Smooth muscle cell (in vitro differentiated cells): Measurements from ENCODE around the gene TBC1D10B. TPM values are rescaled to one million over a fixed set of nuclear protein-coding genes. Genes with fewer than 3 reads are reported as not detected.

Source experiments
- DNase-seq: peaks from one replicate; lab custom pipeline; 2025; ENCODE audit not compliant: unreplicated experiment; lab: John Stamatoyannopoulos, UW
- H2AFZ ChIP-seq: fragments of 200-600 bp; sonication (generic); 2 replicates; pipeline ENCODE4 v1.6.0; 2016; ENCODE audit warnings: antibody characterized with exemption, low read depth, mild to moderate bottlenecking
- H3F3A ChIP-seq: fragments of 200-600 bp; sonication (generic); 2 replicates; pipeline ENCODE4 v1.6.0; 2017; ENCODE audit warnings: antibody characterized with exemption, low read depth
- H3K27ac ChIP-seq: fragments of 200-600 bp; sonication (generic); 2 replicates; pipeline ENCODE4 v1.5.1; 2016; ENCODE audit warnings: low read depth, mild to moderate bottlenecking
- H3K27me3 ChIP-seq: fragments of 200-600 bp; sonication (generic); 2 replicates; pipeline ENCODE4 v1.6.1; 2016; ENCODE audit warnings: low read depth, mild to moderate bottlenecking
- H3K36me3 ChIP-seq: fragments of 200-600 bp; sonication (generic); 2 replicates; pipeline ENCODE4 v1.5.1; 2016; ENCODE audit warnings: low read depth
- H3K4me1 ChIP-seq: fragments of 200-600 bp; sonication (generic); 2 replicates; pipeline ENCODE4 v1.5.1; 2016; ENCODE audit warnings: low read depth
- H3K4me2 ChIP-seq: fragments of 200-600 bp; sonication (generic); 2 replicates; pipeline ENCODE4 v1.6.0; 2016; ENCODE audit warnings: mild to moderate bottlenecking
- H3K4me3 ChIP-seq: fragments of 200-600 bp; sonication (generic); 2 replicates; pipeline ENCODE4 v1.5.1; 2016; ENCODE audit warnings: mild to moderate bottlenecking
- H3K79me2 ChIP-seq: fragments of 200-600 bp; sonication (generic); 2 replicates; pipeline ENCODE4 v1.6.0; 2016; ENCODE audit warnings: low read depth, mild to moderate bottlenecking
- H3K9ac ChIP-seq: fragments of 200-600 bp; sonication (generic); 2 replicates; pipeline ENCODE4 v1.6.0; 2016; ENCODE audit warnings: low read depth
- H3K9me3 ChIP-seq: fragments of 200-600 bp; sonication (generic); replicated peaks from 2 replicates; pipeline ENCODE4 v1.5.1; 2016; ENCODE audit warnings: low read depth
- H4K20me1 ChIP-seq: fragments of 200-600 bp; sonication (generic); 2 replicates; pipeline ENCODE4 v1.6.0; 2016; ENCODE audit warnings: low read depth
- CTCF ChIP-seq: fragments of 200-600 bp; sonication (generic); IDR thresholded peaks from 2 replicates; pipeline ENCODE4 v1.5.1; 2017; ENCODE audit warnings: borderline replicate concordance, mild to moderate bottlenecking, antibody characterized with exemption; ENCODE audit not compliant: insufficient read depth, poor library complexity, severe bottlenecking
- WGBS: methylation state at CpG from one replicate; pipeline ENCODE4 v1.1.7; 2016; ENCODE audit warnings: low lambda C conversion rate; 5-methylcytosine and 5-hydroxymethylcytosine counted together
- polyA plus RNA-seq: library from polyadenylated mRNA; unstranded; fragments of >200 nt; fragmentation: Nextera tagmentation; extraction: Ambion mirVana; gene quantifications from 2 replicates; pipeline ENCODE4 v1.2.1, GENCODE V29; 2016
- total RNA-seq: library from RNA; depleted of rRNA; stranded (reverse); fragments of >200 nt; gene quantifications from 2 replicates; pipeline ENCODE4 v1.2.3, GENCODE V29; 2014

The TBC1D10B gene
- total and polyA plus RNA-seq, 2 experiments from 2014 or later, result 17.7 to 37.4 TPM

- Histone ChIP-seq H3K9me3 (no peaks in the 10 kb centered on the region), H3F3A (peaks cover 36% of the 10 kb centered on the region), H3K79me2 (peaks cover 28% of the 10 kb centered on the region), H2AFZ (no peak overlapping the region), H3K27me3 (no peaks in the 10 kb centered on the region), H4K20me1 (no peaks in the 10 kb centered on the region), H3K4me1 (peaks cover 23% of the 10 kb centered on the region), H3K4me2 (peak overlapping the region; percentile 87), H3K4me3 (peak overlapping the region; percentile 68), H3K9ac (peak overlapping the region; percentile 85), H3K36me3 (no peaks in the 10 kb centered on the region), H3K27ac (peak overlapping the region; percentile 96)
- no peak for TF ChIP-seq CTCF
- WGBS, result 13% methylated on average over 12 of the region's 12 CpGs
- no peak for DNase-seq
Measured at GRCh38 chr16:30399435-30400186, 29.3 kb upstream of the TBC1D10B start.

DNA sequence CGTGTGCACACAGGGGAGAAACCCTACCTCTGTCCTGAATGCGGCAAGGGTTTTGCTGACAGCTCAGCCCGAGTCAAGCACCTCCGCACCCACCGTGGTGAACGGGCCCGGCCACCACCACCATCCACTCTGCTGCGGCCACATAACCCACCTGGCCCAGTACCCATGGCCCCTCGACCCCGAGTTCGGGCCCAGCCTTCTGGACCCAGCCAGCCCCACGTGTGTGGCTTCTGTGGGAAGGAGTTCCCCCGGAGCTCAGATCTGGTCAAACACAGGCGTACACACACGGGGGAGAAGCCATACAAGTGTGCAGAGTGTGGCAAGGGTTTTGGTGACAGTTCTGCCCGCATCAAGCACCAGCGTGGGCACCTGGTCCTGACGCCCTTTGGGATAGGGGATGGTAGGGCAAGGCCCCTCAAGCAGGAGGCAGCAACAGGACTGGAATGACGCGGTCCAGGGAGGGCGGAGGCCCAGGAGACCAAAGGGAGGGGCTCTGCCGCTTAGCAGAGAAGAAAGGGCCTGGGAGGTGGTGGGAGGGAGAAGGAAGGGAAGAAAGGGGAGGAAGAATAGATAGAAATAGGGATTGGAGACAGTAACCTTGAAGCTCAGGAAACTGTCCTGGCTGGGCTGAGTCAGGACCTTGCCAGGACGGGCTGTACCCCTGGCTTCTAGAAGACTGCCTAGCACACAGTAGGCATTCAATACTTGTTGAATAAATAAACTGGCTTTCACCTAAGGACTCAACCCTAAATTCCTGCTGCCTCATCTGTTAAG, 28.6 kb upstream of the TBC1D10B start:
- Histone ChIP-seq H3K9me3 (no peaks in the 10 kb centered on the region), H3K4me3 (no peak overlapping the region), H2AFZ (no peak overlapping the region), H3K27ac (peak overlapping the region; percentile 96), H3F3A (peaks cover 43% of the 10 kb centered on the region), H3K27me3 (no peaks in the 10 kb centered on the region), H3K9ac (no peak overlapping the region), H3K4me2 (peak overlapping the region; percentile 87), H3K79me2 (peaks cover 28% of the 10 kb centered on the region), H3K36me3 (no peaks in the 10 kb centered on the region), H3K4me1 (peaks cover 28% of the 10 kb centered on the region), H4K20me1 (no peaks in the 10 kb centered on the region)
- 77% methylated on average over 23 of the region's 23 CpGs for WGBS
- no peak for TF ChIP-seq CTCF
- no peak for DNase-seq

DNA sequence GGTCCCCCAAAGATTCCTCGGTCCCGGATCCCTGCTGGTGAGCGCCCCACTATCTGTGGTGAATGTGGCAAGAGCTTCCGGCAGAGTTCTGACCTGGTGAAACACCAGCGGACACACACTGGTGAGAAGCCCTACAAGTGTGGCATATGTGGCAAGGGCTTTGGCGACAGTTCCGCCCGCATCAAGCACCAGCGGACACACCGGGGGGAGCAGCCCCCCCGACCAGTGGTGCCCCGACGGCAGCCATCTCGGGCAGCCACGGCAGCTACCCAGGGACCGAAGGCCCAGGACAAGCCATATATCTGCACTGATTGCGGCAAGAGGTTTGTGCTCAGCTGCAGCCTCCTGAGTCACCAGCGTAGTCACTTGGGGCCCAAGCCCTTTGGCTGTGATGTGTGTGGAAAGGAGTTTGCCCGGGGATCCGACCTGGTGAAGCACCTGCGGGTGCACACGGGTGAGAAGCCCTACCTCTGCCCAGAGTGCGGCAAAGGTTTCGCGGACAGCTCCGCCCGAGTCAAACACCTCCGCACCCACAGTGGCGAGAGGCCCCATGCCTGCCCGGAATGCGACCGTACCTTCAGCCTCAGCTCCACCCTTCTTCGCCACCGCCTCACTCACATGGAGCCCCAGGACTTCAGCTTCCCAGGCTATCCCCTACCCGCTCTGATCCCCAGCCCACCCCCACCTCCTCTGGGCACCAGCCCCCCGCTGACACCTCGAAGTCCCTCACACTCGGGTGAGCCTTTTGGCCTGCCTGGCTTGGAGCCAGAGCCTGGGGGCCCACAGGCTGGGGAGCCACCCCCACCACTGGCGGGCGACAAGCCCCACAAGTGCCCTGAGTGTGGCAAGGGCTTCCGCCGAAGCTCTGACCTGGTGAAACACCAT, 27.7 kb upstream of the TBC1D10B start:
- TF ChIP-seq CTCF, result no peak
- H4K20me1 ChIP-seq, result no peaks in the 10 kb centered on the region
- DNase-seq, result no peak
- no peak overlapping the region for H3K4me2 ChIP-seq
- peaks cover 32% of the 10 kb centered on the region for H3K4me1 ChIP-seq
- peaks cover 28% of the 10 kb centered on the region for H3K79me2 ChIP-seq
- H3K9me3 ChIP-seq, result no peaks in the 10 kb centered on the region
- H3K4me3 ChIP-seq, result no peak overlapping the region
- no peaks in the 10 kb centered on the region for H3K27me3 ChIP-seq
- no peak overlapping the region for H3K9ac ChIP-seq
- 92% methylated on average over 37 of the region's 42 CpGs for WGBS
- peak overlapping the region; percentile 96 for H3K27ac ChIP-seq
- H3K36me3 ChIP-seq, result no peaks in the 10 kb centered on the region
- H3F3A ChIP-seq, result peaks cover 43% of the 10 kb centered on the region
- no peak overlapping the region for H2AFZ ChIP-seq
